Liver (tissue), 9 donors: ENCODE data around the gene ST3GAL4. TPM values are rescaled to one million over a fixed set of nuclear protein-coding genes. Genes with fewer than 3 reads are reported as not detected.

Source experiments
- DNase-seq: peaks from one replicate; pipeline ENCODE4 v3.0.0-alpha.2; 2017; ENCODE audit warnings: low spot score
- H3K27ac ChIP-seq, 2 donors: one replicate each; pipeline ENCODE4 v1.7.0; 2013; ENCODE audit warnings: inconsistent platforms in 2 of 2, low read length in 2 of 2, control low read depth in 1 of 2, low read depth in 1 of 2, mild to moderate bottlenecking in 1 of 2
- H3K27me3 ChIP-seq, 4 donors: one replicate each; pipeline versions ENCODE4 v1.6.1 to v1.7.0; 2013; ENCODE audit warnings: low read length in 3 of 4, inconsistent platforms in 1 of 4, mild to moderate bottlenecking in 1 of 4, moderate library complexity in 1 of 4; ENCODE audit not compliant: control insufficient read depth in 4 of 4, insufficient read depth in 4 of 4
- H3K36me3 ChIP-seq, 4 donors: one replicate each; pipeline versions ENCODE4 v1.6.1 to v1.7.0; 2013; ENCODE audit warnings: low read length in 3 of 4, mild to moderate bottlenecking in 3 of 4, low read depth in 1 of 4, moderate library complexity in 1 of 4; ENCODE audit not compliant: control insufficient read depth in 4 of 4, insufficient read depth in 3 of 4
- H3K4me1 ChIP-seq, 4 donors: one replicate each; pipeline versions ENCODE4 v1.6.1 to v1.7.0; 2013; ENCODE audit warnings: low read length in 3 of 4, mild to moderate bottlenecking in 3 of 4, moderate library complexity in 1 of 4; ENCODE audit not compliant: control insufficient read depth in 4 of 4, insufficient read depth in 4 of 4
- H3K4me3 ChIP-seq, 3 donors: one replicate each; pipeline versions ENCODE4 v1.6.1 to v1.7.0; 2013; ENCODE audit warnings: low read length in 3 of 3, control low read depth in 1 of 3, low read depth in 1 of 3, mild to moderate bottlenecking in 1 of 3
- H3K9ac ChIP-seq, 2 donors: one replicate each; pipeline ENCODE4 v1.7.0; 2013; ENCODE audit warnings: low read length in 2 of 2, mild to moderate bottlenecking in 2 of 2, moderate library complexity in 2 of 2, control low read depth in 1 of 2, low read depth in 1 of 2
- H3K9me3 ChIP-seq, 4 donors: one replicate each; pipeline versions ENCODE4 v1.6.1 to v1.7.0; 2013; ENCODE audit warnings: low read length in 3 of 4; ENCODE audit not compliant: control insufficient read depth in 4 of 4
- ATF3 ChIP-seq: IDR thresholded peaks from 2 replicates; pipeline ENCODE4 v1.6.1; 2016; ENCODE audit warnings: antibody characterized with exemption
- CTCF ChIP-seq: fragments of 150-350 bp; IDR thresholded peaks from 2 replicates; pipeline ENCODE4 v1.5.1; 2017; ENCODE audit warnings: improper control_type of control experiment, low read depth, low read length; ENCODE audit not compliant: missing input control
- EGR1 ChIP-seq, 2 donors: IDR thresholded peaks; 2 replicates each; pipeline ENCODE4 v1.6.1; 2016 to 2018; ENCODE audit warnings: antibody characterized with exemption in 2 of 2, low read depth in 2 of 2
- FOXA1 ChIP-seq: IDR thresholded peaks from 2 replicates; pipeline ENCODE4 v1.6.1; 2016; ENCODE audit warnings: antibody characterized with exemption
- FOXA2 ChIP-seq: IDR thresholded peaks from 2 replicates; pipeline ENCODE4 v1.6.1; 2016; ENCODE audit warnings: antibody characterized with exemption
- GABPA ChIP-seq, 2 donors: IDR thresholded peaks in 1 of 2; conservative IDR thresholded peaks in 1 of 2; 2 replicates each; pipeline ENCODE4 v1.6.1; 2016; ENCODE audit warnings: antibody characterized with exemption in 2 of 2, mild to moderate bottlenecking in 1 of 2, moderate library complexity in 1 of 2
- HNF4A ChIP-seq, 2 donors: conservative IDR thresholded peaks; 2 replicates each; pipeline ENCODE4 v1.6.1; 2016; ENCODE audit warnings: antibody characterized with exemption in 2 of 2, mild to moderate bottlenecking in 2 of 2
- HNF4G ChIP-seq: IDR thresholded peaks from 2 replicates; pipeline ENCODE4 v1.6.1; 2016; ENCODE audit warnings: antibody characterized with exemption
- JUND ChIP-seq, 2 donors: IDR thresholded peaks; 2 replicates each; pipeline ENCODE4 v1.6.1; 2016; ENCODE audit warnings: antibody characterized with exemption in 2 of 2
- NR2F2 ChIP-seq: IDR thresholded peaks from 2 replicates; pipeline ENCODE4 v1.6.1; 2016; ENCODE audit warnings: antibody characterized with exemption
- RAD21 ChIP-seq, 2 donors: IDR thresholded peaks; 2 replicates each; pipeline ENCODE4 v1.6.1; 2016; ENCODE audit warnings: antibody characterized with exemption in 2 of 2, mild to moderate bottlenecking in 2 of 2
- REST ChIP-seq: IDR thresholded peaks from 2 replicates; pipeline ENCODE4 v1.6.1; 2016; ENCODE audit warnings: antibody characterized with exemption, mild to moderate bottlenecking
- RXRA ChIP-seq, 2 donors: IDR thresholded peaks; 2 replicates each; pipeline ENCODE4 v1.6.1; 2017 to 2018; ENCODE audit warnings: antibody characterized with exemption in 2 of 2, mild to moderate bottlenecking in 1 of 2
- SP1 ChIP-seq: IDR thresholded peaks from 2 replicates; pipeline ENCODE4 v1.6.1; 2018; ENCODE audit warnings: antibody characterized with exemption, mild to moderate bottlenecking
- TAF1 ChIP-seq: conservative IDR thresholded peaks from 2 replicates; pipeline ENCODE4 v1.6.1; 2016; ENCODE audit warnings: antibody characterized with exemption, mild to moderate bottlenecking
- YY1 ChIP-seq: IDR thresholded peaks from 2 replicates; pipeline ENCODE4 v1.6.1; 2016; ENCODE audit warnings: antibody characterized with exemption, mild to moderate bottlenecking
- WGBS: extraction: QIAGEN DNeasy Blood & Tissue Kit; methylation state at CpG from one replicate; pipeline ENCODE4 v1.1.7; 2013; 5-methylcytosine and 5-hydroxymethylcytosine counted together
- polyA plus RNA-seq, 2 donors: library from polyadenylated mRNA; stranded (reverse) in 1 of 2; unstranded in 1 of 2; fragments of 200-250 nt in 1 of 2; fragments of >200 nt in 1 of 2; fragmentation: Nextera tagmentation in 1 of 2; extraction: Ambion mirVana in 1 of 2; gene quantifications; one replicate each; pipeline versions ENCODE4 v1.2.1 to v1.2.3, GENCODE V29; 2013 to 2015
- total RNA-seq, 2 donors: library from RNA; depleted of rRNA; stranded (reverse); fragments of >200 nt; gene quantifications; one replicate each; pipeline ENCODE4 v1.2.3, GENCODE V29; 2014
- TF ChIP-seq, protein P1 (sequence below): IDR thresholded peaks from 2 replicates; pipeline ENCODE4 v1.6.1; 2016; ENCODE audit warnings: antibody characterized with exemption
- TF ChIP-seq, protein P2 (sequence below): IDR thresholded peaks from 2 replicates; pipeline ENCODE4 v1.6.1; 2016; ENCODE audit warnings: antibody characterized with exemption
- donor health status: healthy.
- donor health status: healthy.
- donor health status: healthy.
- donor health status: healthy.
- donor health status: healthy.

The ST3GAL4 gene
- total and polyA plus RNA-seq, 4 donors, result 4.5 to 18.4 (median 10.6) TPM

DNA sequence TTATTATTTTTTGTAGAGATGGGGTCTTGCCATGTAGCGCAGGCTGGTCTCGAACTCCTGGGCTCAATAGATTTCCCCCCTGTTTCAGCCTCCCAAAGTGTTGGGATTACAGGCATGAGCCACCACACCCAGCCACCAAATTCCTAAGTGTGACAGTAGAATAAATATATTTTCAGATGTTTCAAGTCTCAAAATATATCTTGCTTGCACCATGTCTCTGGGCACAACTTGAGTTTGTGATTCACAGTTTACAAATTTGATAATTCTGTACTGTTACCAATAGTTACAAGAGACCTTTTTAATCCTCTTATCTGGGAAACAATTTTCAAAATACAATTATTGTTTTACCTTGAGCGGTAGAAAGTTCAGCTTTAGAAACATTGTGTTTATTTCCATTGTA is 32.5 kb upstream of the ST3GAL4 start (continued):
- TF ChIP-seq, protein P1, sequence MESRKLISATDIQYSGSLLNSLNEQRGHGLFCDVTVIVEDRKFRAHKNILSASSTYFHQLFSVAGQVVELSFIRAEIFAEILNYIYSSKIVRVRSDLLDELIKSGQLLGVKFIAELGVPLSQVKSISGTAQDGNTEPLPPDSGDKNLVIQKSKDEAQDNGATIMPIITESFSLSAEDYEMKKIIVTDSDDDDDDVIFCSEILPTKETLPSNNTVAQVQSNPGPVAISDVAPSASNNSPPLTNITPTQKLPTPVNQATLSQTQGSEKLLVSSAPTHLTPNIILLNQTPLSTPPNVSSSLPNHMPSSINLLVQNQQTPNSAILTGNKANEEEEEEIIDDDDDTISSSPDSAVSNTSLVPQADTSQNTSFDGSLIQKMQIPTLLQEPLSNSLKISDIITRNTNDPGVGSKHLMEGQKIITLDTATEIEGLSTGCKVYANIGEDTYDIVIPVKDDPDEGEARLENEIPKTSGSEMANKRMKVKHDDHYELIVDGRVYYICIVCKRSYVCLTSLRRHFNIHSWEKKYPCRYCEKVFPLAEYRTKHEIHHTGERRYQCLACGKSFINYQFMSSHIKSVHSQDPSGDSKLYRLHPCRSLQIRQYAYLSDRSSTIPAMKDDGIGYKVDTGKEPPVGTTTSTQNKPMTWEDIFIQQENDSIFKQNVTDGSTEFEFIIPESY, result no peak

GRCh38 chr11:126327281-126328000 is 28.0 kb upstream of the ST3GAL4 start:
- peak overlapping the region; percentile 54 to 67 (median 64) for H3K4me3 ChIP-seq
- TF ChIP-seq JUND (IDR thresholded peaks at IDR 0.05) (peak; percentile 41 to 69), SP1 (peak; percentile 93), REST (peak; percentile 58), FOXA1 (peak; percentile 78), ATF3 (peak; percentile 41), CTCF (no peak), YY1 (peak; percentile 90), RXRA (IDR thresholded peaks at IDR 0.05) (peak; percentile 97), HNF4A (conservative IDR thresholded peaks at IDR 0.05) (peak; percentile 79 to 85), GABPA (IDR thresholded peaks at IDR 0.05 in 1 of 2, conservative IDR thresholded peaks at IDR 0.05 in 1 of 2) (peak in 1 of 2 donors; percentile 47), FOXA2 (peak; percentile 86), TAF1 (peak; percentile 75), NR2F2 (peak; percentile 67), RAD21 (IDR thresholded peaks at IDR 0.05) (peak in 1 of 2 donors; percentile 9), HNF4G (no peak), EGR1 (IDR thresholded peaks at IDR 0.05; ENCODE audit: low read depth in 2 of 2) (peak in 1 of 2 donors; percentile 52)
- TF ChIP-seq, protein P2, sequence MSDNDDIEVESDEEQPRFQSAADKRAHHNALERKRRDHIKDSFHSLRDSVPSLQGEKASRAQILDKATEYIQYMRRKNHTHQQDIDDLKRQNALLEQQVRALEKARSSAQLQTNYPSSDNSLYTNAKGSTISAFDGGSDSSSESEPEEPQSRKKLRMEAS, result peak; percentile 88
- TF ChIP-seq, protein P1, result peak; percentile 81
- H3K4me1 ChIP-seq, result peaks cover 3 to 24% (median 10%) of the 10 kb centered on the region in 4 donors
- no peaks in the 10 kb centered on the region for H3K27me3 ChIP-seq
- H3K36me3 ChIP-seq, result peaks cover 2 to 15% (median 6%) of the 10 kb centered on the region in 4 donors
- 37% methylated on average over 17 of the region's 17 CpGs for WGBS
- DNase-seq, result no peak
- H3K27ac ChIP-seq, result peak overlapping the region; percentile 94 to 97
- peak overlapping the region; percentile 88 to 93 for H3K9ac ChIP-seq
- no peaks in the 10 kb centered on the region for H3K9me3 ChIP-seq
